ENCODE results near the gene NFKBIZ.

Gene NFKBIZ

DNA sequence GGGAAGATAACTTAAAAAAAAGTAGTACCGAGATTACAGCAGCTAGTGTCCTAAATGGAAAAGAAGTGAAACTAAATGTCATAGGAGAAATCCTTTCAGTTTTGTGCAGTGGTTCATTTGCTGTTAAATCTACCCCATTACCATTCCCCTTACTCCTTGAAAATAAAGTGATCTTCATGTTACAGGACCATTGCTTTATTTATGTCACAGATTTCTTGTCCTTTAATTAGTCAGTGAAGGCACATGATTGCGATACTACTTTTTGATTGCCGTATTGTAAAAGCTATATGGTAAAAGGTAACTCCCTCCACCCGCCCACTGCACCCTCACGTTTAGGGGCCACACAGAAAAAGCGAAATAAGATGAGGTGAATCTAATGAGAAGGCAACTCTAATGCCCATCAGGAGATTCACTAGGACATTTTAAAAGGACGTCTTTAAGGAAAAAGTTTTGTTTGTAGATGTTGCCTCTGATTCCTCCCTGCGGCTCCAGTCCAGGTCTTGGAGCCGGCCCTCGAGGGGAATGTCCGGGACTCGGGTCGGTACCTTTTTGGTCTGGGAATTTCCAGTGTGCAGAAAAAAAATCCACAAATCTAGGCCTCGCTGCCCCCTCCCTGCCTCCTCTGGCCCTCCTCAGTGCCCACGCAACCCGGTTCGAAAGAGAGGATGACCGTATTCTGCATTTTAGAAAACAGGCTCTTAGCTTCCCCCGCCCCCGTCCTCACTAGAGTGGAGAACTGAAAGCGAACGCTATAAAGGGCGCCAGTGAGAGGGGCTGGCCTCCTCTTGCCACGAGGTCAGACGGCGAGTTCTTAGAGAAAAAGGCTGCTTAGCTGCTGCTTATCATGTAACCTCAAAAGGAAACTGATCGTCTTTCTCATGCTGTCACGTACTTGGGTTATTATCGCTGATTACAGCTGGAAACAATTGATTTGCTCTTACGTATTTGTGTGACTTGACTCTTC lies 21.8 kb upstream of the NFKBIZ start:
- peak; percentile 87 for DNase-seq

- DNase-seq: no peak
Observed at GRCh38 chr3:101828276-101828675, 21.0 kb upstream of the NFKBIZ start.

DNA sequence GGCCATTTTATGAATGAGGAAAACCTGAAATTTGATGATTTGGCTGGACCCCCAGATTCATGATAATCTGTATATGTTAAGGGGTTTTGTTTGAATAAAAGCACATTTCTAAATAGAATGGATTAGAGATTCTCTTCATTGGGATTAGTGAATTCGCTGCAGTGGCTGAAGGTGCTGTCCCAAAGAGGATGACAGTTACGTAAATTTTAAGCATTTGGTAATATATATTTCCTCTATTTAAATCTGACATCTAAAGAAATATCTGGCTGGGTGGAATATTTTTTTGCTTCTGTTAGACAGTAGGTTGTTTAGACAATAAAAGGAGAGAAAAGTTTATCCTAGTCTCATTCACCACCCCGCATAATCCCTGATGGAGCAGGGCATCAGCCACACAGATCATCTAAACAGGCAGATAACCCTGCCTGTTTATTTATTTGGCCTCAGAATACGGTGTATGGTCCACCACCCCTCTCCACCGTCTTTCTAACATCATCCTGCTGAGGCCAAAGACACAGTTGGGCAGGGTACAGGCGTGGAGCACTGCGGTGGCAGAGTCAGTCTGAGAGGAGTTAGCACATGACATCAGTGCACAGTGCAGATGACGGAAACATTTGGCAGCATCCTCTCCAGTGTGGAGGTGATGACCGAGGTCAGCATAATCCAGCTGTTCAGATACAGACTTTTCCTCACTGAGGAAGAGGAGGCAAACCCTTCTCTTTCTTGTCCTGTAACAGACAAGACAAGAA lies 20.4 kb upstream of the NFKBIZ start:
- peak; percentile 71 for DNase-seq

DNA sequence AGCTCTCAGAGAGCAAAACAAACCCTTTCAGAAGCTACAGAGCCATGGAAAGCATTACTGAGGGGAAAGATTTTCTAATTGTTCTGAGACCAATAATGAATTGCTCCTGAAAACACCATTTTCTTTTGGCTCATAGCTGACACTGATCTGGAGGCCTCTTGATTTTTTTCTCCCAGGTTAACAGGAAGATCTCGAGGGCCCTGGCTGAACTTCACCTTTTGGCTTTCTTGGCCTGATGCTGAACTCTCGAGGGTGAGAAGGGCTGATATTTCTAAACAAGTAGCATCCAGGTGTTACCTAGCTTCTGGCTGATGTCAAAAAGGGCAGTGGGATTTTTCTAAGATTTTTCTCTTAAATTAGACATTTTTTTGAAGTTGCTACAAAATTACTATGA lies 19.9 kb upstream of the NFKBIZ start:
- DNase-seq: no peak

GRCh38 chr3:101829874-101830273 lies 19.4 kb upstream of the NFKBIZ start:
- DNase-seq: no peak

DNA sequence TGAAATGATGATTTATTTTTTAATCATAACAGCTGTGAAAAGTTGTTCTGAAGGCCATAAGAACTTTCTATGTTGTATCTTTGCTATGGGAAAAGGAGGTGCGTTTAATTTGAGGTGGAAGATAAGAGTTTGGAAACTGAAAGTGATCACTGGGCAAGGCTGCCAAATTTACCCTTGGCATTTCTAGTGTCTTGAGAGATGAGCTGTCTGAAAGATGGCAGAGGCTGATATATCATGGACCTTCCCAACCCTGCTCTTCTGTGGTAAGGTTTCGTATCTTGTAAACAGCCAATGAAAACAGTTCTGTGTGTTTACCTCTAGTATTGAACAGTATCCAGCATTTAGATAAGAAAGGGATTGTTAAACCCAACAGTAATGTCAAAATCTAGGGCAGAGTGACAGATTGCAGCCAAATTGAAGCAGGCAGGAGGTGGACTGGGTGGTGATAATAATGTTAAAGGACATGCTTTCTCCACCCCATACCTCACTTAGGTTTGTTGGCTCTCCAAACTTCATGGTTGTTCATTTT lies 15.8 kb upstream of the NFKBIZ start:
- no peak for DNase-seq

- no peak for DNase-seq
Observed at GRCh38 chr3:101835676-101836075, 13.6 kb upstream of the NFKBIZ start.

DNA sequence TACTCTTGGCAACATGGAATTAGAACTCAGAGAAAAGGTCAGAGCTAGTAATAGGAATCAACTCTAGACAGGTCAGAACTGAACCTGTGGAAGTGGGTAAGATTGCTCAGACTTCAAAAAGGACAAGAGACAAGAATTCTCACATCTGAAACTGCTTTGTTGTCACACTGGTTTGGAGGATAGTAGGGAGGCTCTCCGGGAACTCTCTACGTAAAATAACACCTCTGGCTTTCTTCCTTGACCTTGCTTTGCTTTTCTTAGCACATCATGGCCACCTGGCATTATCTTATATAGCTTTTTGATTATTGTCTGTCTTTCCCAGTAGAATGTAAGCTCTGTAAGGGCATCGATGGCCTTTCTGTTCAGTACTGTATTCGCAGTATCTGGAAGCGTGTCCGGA lies 13.2 kb upstream of the NFKBIZ start:
- DNase-seq: no peak

DNA sequence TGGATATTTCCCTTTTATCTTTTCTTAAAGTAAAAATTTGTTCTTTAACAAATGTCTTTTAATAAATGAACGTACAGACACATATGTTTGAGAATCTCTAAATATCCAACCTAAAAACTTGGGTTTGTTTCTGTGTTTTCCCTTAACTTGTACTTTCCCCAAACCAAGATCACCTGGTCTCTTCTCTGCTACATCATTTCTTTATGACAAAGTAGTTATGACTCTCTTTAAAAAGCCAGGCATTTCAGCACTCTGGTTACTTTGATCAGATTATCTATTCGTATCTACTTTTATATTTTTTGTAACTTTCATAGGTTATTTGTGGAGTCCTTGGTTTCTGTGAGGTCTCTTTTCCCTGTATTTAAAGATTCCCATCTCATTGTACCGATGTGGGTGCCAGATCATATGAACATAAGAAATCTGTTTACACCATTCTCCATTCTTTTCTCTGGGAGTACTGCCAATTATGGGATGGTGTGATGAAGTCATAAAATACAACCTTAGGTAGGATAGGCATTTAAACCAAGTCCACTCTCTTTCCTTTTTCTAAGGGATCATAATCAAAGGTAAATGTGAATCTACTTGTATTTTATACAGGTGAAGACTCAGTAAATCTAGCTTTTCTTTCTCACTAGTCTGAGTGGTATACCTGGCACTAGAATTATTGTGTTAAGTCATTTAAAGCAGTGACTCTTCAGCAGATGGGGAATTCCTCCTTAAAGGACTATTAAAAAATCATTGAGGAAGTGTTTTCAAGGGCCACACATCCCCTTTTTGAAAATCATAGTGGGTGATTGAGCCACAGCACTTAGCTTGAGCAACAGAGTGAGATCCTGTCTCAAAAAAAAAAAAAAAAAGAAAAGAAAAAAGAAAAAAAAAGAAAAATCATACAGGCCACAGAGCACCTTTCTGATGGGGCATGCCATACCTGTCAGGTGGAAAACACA lies 12.4 kb upstream of the NFKBIZ start:
- peak; percentile 29 for DNase-seq

DNA sequence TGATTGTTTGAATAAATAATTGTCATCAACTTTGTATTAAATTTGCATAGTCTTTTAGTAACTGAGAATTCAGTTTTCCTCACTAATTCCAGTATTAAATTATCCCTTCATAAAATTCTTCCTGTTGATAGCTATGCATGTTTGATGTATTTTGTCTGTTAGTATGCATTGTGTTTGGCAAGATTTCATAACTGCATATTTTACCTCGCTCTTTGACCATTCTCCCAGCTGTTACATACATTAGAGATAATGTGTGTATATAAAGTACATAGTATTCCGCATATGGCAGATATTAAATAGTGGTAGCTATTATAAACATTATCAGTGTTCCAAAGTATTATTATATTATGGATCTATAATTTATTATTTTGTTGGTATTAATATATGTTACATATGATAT lies 10.6 kb upstream of the NFKBIZ start:
- DNase-seq: no peak

DNA sequence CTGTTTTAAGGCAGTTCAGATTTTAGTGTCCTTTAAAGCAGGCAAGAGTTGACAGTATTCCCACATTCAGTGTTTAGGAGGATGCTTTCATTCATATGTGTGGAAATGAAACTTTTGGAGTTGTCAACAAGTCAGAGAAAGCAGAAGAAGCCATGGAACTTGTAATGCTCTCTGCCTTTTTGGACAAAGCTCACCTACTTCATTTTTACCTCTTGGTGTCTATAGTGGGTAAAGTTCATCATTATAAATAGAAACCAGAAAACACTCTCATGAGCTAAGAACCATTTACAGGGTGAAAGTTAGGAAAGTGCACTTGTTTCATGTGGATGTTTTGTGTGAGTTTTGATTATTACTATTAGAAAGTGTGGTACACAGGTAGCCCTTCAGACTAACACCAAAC lies 9.2 kb upstream of the NFKBIZ start:
- DNase-seq: no peak

GRCh38 chr3:101842245-101842934 lies 6.9 kb upstream of the NFKBIZ start:
- DNase-seq: no peak

GRCh38 chr3:101842935-101843330 lies 6.4 kb upstream of the NFKBIZ start:
- no peak for DNase-seq

DNA sequence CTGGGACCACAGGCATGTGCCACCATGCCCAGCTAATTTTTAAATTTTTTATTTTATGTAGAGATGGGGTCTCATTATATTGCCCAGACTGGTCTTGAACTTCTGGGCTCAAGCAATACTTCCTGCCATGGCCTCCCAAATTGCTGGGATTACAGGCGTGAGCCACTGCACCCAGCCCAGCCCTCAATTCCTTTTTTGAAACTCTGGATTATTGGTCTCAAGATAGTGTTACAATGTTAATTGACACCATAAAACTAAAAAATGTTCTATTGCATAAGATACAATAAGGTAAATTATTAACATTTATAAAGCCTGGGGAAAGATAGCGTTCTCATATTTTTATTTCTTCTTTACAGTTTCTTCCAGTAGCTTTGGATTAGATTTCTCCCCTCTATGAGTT lies 3.9 kb upstream of the NFKBIZ start:
- DNase-seq: no peak

DNA sequence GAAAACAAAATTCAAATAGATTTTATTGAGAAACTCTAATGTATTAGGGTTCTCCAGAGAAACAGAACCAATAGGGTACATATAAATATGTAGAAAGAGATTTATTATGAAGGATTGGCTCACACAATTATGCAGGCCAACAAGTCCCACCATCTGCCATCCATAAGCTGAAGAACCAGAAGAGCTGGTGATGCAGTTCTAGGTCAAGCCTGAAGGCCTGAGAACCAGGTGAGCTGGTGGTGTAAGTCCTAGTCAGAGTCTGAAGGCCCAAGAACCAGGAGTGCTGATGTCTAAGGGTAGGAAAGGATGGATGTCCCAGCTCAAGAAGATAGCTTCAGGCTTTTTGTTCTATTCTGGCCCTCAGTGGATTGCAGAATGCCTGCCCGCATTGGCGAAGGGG lies 2.6 kb upstream of the NFKBIZ start:
- no peak for DNase-seq

- DNase-seq: no peak
Observed at GRCh38 chr3:101847328-101847727, 2.0 kb upstream of the NFKBIZ start.

- DNase-seq: no peak
Observed at GRCh38 chr3:101848326-101848725, 988 bp upstream of the NFKBIZ start.

DNA sequence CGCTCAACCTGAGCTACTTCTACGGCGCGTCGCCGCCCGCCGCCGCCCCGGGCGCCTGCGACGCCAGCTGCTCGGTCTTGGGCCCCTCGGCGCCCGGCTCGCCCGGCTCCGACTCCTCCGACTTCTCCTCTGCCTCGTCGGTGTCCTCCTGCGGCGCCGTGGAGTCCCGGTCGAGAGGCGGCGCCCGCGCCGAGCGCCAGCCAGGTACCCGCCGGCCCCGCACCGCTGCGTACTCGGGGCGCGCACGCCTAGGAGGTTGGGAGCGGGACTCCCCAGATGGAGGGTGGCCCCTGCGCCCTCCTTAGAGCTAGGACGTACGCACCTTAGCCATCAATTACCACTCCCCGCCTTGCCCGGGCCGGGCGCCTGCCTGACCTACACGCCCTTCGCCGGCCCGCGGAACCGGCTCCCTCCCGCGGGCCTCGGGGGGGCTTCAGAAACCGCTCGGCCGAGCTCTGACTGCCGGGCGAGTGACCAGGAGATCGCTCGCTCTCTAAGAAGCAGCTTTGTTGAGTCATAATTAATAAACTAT lies 466 bp downstream of the NFKBIZ start:
- DNase-seq: peak; percentile 59

GRCh38 chr3:101850246-101851051 lies 1.1 kb downstream of the NFKBIZ start:
- DNase-seq: peak; percentile 60

- DNase-seq: no peak
Observed at GRCh38 chr3:101851072-101851770, 1.9 kb downstream of the NFKBIZ start.
